AG10803 (cell line): ENCODE results near the gene JMJD8.
A peak's percentile ranks its signal among the peaks of the same experiment; 100 is the strongest.

ENCODE experiments used
- DNase-seq: peaks from one replicate; pipeline ENCODE4 v3.0.0; 2010; ENCODE audit warnings: low read depth
- H3K4me3 ChIP-seq: 2 replicates; pipeline ENCODE4 v1.5.1; 2011; ENCODE audit warnings: mild to moderate bottlenecking, low read length, control low read depth
- TF ChIP-seq, protein P1 (sequence below): conservative IDR thresholded peaks from 2 replicates; pipeline ENCODE4 v1.5.1; 2011; ENCODE audit warnings: mild to moderate bottlenecking, low read length, control low read depth, inconsistent platforms

JMJD8 gene

DNA sequence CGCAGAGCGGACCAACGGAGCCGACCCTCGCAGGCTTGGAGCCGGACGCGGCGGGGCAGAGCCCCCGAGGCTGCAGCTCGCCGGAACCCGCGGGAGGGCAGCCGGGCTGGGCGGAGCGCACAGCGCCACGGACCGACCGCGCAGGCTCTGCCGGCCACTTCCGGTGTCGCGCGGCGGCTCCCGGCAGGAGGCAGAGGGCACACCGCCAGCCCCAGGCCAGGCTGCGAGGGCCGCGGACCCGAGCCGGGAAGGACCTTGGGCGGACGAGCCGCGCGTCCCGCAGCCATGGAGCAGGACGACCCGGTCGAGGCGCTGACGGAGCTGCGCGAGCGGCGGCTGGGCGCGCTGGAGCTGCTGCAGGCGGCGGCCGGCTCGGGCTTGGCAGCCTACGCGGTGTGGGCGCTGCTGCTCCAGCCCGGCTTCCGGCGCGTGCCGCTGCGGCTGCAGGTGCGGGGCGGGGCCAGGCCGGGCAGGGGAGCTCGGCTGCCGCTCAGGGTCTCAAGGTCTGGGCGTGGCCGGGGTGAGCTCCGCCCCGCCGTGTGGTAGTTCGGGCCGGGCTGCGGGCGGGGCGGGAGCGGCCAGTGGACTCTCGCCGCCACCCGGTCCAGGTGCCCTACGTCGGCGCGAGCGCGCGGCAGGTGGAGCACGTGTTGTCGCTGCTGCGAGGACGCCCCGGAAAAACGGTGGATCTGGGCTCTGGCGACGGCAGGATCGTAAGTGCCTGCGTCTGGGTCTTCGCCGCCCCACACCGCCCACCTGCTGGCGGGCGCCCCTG, 37.0 kb upstream of the JMJD8 start, which contains the start of gene ANTKMT:
TSS of gene ANTKMT (plus strand) at position 157 of the 775 bp plus-strand sequence. CDS start at position 286, 129 bp downstream.
- peak within 1 kb of the TSS; percentile 70 for H3K4me3 ChIP-seq
- TF ChIP-seq, protein P1, sequence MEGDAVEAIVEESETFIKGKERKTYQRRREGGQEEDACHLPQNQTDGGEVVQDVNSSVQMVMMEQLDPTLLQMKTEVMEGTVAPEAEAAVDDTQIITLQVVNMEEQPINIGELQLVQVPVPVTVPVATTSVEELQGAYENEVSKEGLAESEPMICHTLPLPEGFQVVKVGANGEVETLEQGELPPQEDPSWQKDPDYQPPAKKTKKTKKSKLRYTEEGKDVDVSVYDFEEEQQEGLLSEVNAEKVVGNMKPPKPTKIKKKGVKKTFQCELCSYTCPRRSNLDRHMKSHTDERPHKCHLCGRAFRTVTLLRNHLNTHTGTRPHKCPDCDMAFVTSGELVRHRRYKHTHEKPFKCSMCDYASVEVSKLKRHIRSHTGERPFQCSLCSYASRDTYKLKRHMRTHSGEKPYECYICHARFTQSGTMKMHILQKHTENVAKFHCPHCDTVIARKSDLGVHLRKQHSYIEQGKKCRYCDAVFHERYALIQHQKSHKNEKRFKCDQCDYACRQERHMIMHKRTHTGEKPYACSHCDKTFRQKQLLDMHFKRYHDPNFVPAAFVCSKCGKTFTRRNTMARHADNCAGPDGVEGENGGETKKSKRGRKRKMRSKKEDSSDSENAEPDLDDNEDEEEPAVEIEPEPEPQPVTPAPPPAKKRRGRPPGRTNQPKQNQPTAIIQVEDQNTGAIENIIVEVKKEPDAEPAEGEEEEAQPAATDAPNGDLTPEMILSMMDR = no peak
- DNase-seq = peak; percentile 67

DNA sequence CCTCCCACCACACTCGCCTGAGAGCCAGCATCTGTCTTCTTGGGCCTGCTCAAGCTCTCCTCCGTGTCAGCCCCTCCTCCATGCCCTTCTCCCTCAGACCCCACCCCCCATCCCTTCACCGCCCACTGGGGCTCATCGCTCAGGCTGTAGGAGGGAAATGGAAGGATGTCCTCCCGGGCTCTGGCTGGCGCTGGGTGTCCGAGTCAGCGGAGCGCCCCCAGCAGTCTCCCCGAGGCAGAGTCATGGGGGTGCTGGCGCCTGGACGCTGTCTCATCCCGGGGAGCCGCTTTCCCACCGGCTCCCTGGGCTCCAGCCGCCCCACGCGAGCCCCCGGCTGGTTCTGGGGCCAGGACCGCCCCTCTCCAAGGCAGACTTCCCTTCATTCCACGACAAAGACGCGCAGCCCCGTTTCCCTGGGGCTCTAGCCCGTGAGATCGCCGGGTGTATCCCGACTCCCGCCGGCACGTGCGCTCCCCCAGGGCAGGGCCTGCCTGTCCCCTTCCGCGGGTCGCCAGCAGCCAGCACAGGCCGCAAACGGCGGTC, 36.4 kb upstream of the JMJD8 start:
- peak; percentile 59 for DNase-seq
- TF ChIP-seq, protein P1 = peak; percentile 37; the same call in 1 of the 2 replicates
- peak overlapping the region; percentile 70 for H3K4me3 ChIP-seq

DNA sequence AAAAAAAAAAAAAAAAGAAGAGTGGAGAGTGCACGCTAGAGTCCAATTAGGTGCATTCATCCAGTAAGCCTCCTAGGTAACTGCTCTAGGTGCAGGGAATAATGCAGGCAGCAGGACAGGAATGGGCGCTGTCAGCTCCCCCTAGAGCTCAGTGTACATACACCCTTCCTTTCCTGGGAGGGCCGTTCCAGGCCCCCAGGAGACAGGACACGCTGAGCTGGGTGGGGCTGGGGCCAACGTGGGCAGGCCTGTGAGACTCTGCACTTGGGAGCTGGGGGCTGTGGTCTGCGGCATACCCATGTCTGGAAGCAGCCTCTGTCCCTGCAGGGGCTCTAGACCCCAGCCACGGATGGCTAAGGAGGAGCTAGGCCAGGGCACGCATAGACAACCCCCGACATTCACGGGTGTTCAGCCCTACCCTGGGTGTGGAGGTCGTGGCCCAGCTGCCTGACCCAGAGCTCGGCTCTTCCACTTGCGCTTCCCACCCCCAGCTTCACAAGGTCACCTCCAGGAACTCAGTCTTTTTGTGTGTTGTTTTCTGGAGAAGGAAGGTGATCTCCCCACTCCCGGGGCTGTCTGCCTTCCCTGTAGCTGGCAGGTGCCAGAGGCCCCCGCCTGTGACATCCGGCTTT, 35.8 kb upstream of the JMJD8 start:
- DNase-seq = no peak
- peak overlapping the region; percentile 70 for H3K4me3 ChIP-seq
- TF ChIP-seq, protein P1 = peak; percentile 29

DNA sequence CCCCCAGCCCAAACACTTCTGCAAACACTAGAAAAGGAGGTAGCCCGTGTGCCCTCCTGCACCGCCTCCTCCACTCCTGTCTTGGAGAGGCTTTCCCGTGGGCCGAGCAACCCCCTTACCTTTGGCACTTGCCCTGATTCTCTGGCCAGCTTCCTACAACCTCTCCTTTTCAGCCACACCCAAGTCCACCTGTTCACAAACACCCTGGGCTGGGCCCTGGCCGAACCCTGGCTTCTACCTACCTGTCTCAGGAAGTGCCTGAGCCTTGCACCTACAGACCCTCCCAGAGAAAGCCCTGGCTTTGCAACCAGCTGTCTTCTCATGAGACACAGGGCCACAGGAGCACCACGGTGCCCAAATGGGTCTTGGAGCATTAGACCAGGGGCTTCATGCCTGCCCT, 34.8 kb upstream of the JMJD8 start:
- H3K4me3 ChIP-seq = no peak overlapping the region
- TF ChIP-seq, protein P1 = no peak
- DNase-seq = no peak

DNA sequence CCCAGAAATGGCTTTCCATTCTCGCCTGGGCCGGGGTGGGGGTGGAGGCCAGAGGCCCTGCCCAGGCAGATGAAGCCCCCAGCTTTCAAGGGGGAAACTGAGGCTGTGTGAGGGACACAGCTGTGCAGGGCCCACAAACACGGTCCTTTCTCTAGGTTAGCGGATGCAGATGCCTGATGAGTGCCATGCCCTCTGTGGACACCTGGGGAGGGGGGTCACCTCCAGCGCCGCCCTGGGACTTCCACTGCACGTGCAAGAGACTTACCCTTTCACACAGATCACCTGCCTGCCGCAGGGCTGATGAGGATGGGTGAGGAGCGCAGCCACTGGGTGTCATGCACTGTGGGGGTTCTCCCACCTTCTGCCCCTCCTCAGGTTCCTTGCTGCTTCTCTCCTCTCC, 34.3 kb upstream of the JMJD8 start:
- TF ChIP-seq, protein P1 = no peak
- no peak overlapping the region for H3K4me3 ChIP-seq
- no peak for DNase-seq

DNA sequence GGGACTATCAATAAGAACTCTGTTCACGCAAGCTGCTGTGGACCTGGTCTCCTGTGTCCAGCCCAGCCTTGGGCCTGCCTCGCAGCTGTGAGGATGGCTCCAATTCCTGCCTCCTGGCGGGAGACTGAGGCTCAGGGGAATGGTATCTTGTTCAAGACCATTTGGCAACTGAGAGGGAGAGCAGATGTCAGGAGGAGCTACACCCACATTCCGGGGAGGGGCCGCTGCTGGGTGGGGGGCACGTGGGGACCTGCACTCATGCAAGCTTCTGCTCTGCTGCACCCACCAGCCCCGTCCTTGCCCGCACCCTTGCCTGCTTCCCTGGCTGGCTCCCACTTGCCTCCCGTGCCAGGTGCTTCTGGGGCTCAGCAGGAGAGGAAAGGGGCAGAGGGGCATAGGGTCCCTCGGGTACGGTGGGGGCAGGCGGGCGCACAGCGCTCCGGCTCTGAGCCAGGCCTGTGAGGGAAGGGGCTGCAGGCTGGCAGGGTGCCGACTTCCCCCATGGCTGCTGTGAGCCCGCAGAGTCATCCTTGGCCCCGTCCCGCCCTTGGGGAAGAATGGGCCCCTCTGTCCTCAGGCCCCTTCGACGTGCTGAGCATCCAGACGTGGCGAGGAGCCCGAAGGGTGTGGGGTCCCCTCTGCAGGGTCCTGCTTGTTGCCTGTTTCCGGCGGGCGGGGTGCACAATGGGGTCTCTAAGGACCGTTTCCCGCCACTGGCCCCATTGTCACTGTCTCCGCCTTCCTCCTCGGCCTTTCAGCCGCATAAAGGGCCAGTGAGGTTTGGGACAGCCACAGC, 33.5 kb upstream of the JMJD8 start:
- no peak overlapping the region for H3K4me3 ChIP-seq
- DNase-seq = no peak
- TF ChIP-seq, protein P1 = no peak
